ENCODE results near the gene CORO7. TPM values are rescaled to one million over a fixed set of nuclear protein-coding genes. Genes with fewer than 3 reads are reported as not detected.

Gene CORO7
- polyA plus RNA-seq, 1 of the 3 experiments (the other 2 are of a cell fraction) = 25.8 TPM

GRCh38 chr16:4419402-4419959, 3.1 kb upstream of the CORO7 start:
- peaks cover 7% of the 10 kb centered on the region; the same call in 1 of the 2 replicates for H4K20me1 ChIP-seq (ENCODE audit: insufficient read depth)
- H3K4me2 ChIP-seq = no peak overlapping the region
- H3K79me2 ChIP-seq (ENCODE audit: insufficient read depth) = peaks cover 14% of the 10 kb centered on the region; the same call in 1 of the 2 replicates
- DNase-seq = no peak
- no peaks in the 10 kb centered on the region for H3K27me3 ChIP-seq (ENCODE audit: insufficient read depth)
- no peak overlapping the region for H3K9ac ChIP-seq
- H3F3A ChIP-seq (replicated peaks; ENCODE audit: insufficient read depth) = peaks cover 8% of the 10 kb centered on the region
- 79% methylated on average over 7 of the region's 7 CpGs for WGBS (ENCODE audit: low lambda C conversion rate)
- TF ChIP-seq TEAD4 (IDR thresholded peaks at IDR 0.05; ENCODE audit: borderline replicate concordance, insufficient read depth) (no peak), JUND (IDR thresholded peaks at IDR 0.05) (no peak), IRF3 (IDR thresholded peaks at IDR 0.05; ENCODE audit: low read depth, low read length) (no peak), NFIC (IDR thresholded peaks at IDR 0.05; ENCODE audit: borderline replicate concordance) (no peak), SIN3A (IDR thresholded peaks at IDR 0.05; ENCODE audit: borderline replicate concordance, low read depth, low read length) (no peak), GABPA (IDR thresholded peaks at IDR 0.05; ENCODE audit: low read depth) (no peak), POLR2AphosphoS5 (IDR thresholded peaks at IDR 0.05; ENCODE audit: low read depth, low read length) (no peak), CHD2 (IDR thresholded peaks at IDR 0.05; ENCODE audit: low read length, partially characterized antibody) (no peak), RAD21 (IDR thresholded peaks at IDR 0.05; ENCODE audit: low read length) (no peak), FOSL2 (IDR thresholded peaks at IDR 0.05; ENCODE audit: borderline replicate concordance, low read depth) (no peak), RCOR1 (IDR thresholded peaks at IDR 0.05; ENCODE audit: low read length) (no peak)
- H2AFZ ChIP-seq (ENCODE audit: low read depth) = no peak overlapping the region
- H3K4me1 ChIP-seq (ENCODE audit: control insufficient read depth in 1 of 2, insufficient read depth in 2 of 2, low read depth in 1 of 2, low read length in 1 of 2) = peaks cover 7 to 14% of the 10 kb centered on the region in 2 experiments; a peak in 2 of 4 replicates
- POLR2A ChIA-PET = no interaction called here
- no peaks in the 10 kb centered on the region for H3K9me3 ChIP-seq
- H3K27ac ChIP-seq (ENCODE audit: low read depth in 2 of 2, low read length in 1 of 2) = no peak overlapping the region
- CTCF ChIA-PET = interaction anchor here (1.1 to 13.6 kb wide), 3 partner anchors 17 to 165 kb away, joined by 3 to 189 read pairs (median 7); no protein-coding TSS in a partner anchor
- H3K36me3 ChIP-seq (replicated peaks in 1 of 2; ENCODE audit: control insufficient read depth in 1 of 2, insufficient read depth in 2 of 2, low read length in 1 of 2) = no peaks in the 10 kb centered on the region
- H3K4me3 ChIP-seq (ENCODE audit: low read depth in 2 of 2, low read length in 1 of 2) = no peak overlapping the region
- H3K9me2 ChIP-seq = no peaks in the 10 kb centered on the region

GRCh38 chr16:4415538-4416199, 727 bp downstream of the CORO7 start:
- 19% methylated on average over 17 of the region's 44 CpGs for WGBS (ENCODE audit: low lambda C conversion rate)
- DNase-seq = peak; percentile 77

More at GRCh38 chr16:4415538-4416199, 727 bp downstream of the CORO7 start:
- H3F3A ChIP-seq (replicated peaks; ENCODE audit: insufficient read depth) = peaks cover 3% of the 10 kb centered on the region
- H3K27me3 ChIP-seq (ENCODE audit: insufficient read depth) = no peaks in the 10 kb centered on the region
- peaks cover 7% of the 10 kb centered on the region; the same call in 1 of the 2 replicates for H4K20me1 ChIP-seq (ENCODE audit: insufficient read depth)
- ChIA-PET CTCF (interaction anchor here (0.9 to 13.6 kb wide), 7 partner anchors 13 to 91 kb away, joined by 3 to 189 read pairs (median 4); no protein-coding TSS in a partner anchor), POLR2A (interaction anchor here (2.1 kb wide), 1 partner anchor 23 kb away, joined by 10 read pairs; no protein-coding TSS in a partner anchor)
- H3K36me3 ChIP-seq (replicated peaks in 1 of 2; ENCODE audit: control insufficient read depth in 1 of 2, insufficient read depth in 2 of 2, low read length in 1 of 2) = peaks cover 0 to 6% of the 10 kb centered on the region in 2 experiments
- H3K9ac ChIP-seq = peak overlapping the region; percentile 82
- peak overlapping the region; percentile 20 to 58; a peak in 2 of 4 replicates for H3K27ac ChIP-seq (ENCODE audit: low read depth in 2 of 2, low read length in 1 of 2)
- H3K4me3 ChIP-seq (ENCODE audit: low read depth in 2 of 2, low read length in 1 of 2) = peak overlapping the region; percentile 78 to 87
- H3K4me1 ChIP-seq (ENCODE audit: control insufficient read depth in 1 of 2, insufficient read depth in 2 of 2, low read depth in 1 of 2, low read length in 1 of 2) = peaks cover 6 to 27% of the 10 kb centered on the region in 2 experiments; a peak in 1 of 4 replicates
- peak overlapping the region; percentile 99 for H3K4me2 ChIP-seq
- H3K79me2 ChIP-seq (ENCODE audit: insufficient read depth) = peaks cover 29% of the 10 kb centered on the region; the same call in 1 of the 2 replicates
- H3K9me3 ChIP-seq = no peaks in the 10 kb centered on the region
- no peaks in the 10 kb centered on the region for H3K9me2 ChIP-seq
- TF ChIP-seq TAF1 (IDR thresholded peaks at IDR 0.05; ENCODE audit: borderline replicate concordance, low read depth, low read length) = no peak
- peak overlapping the region; percentile 80; the same call in 1 of the 2 replicates for H2AFZ ChIP-seq (ENCODE audit: low read depth)

All from SK-N-SH (cell line).